ENCODE results near the gene TMEM108. TPM values are rescaled to one million over a fixed set of nuclear protein-coding genes. Genes with fewer than 3 reads are reported as not detected.

The TMEM108 gene
- polyA plus RNA-seq, 1 donor (not counting 4 experiments of a cell fraction or from before 2014, with no cell fraction given): not detected

DNA sequence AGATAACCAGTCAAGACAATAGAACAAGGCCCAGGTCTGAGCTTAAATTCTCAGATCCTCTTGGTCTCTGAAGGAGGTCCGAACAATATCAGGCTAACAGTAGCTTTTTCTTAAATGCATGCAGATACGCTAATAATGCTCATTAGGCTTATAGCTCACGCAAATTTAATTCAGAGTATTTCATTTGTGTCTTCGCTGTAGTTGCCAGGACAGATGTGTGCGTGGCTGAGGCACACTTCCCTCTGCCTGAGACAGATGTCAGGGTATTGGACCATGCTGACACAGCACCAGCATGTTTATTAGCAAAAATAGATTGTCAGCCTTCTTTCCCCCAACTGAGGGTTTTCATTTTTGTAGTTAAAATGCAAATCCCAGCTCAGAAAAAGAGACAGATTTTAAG, 258.8 kb downstream of the TMEM108 start:
- Histone ChIP-seq H3K36me3 (ENCODE audit: control insufficient read depth in 2 of 2, extremely low read depth in 1 of 2, insufficient read depth in 2 of 2, low read length in 2 of 2) (no peaks in the 10 kb centered on the region), H3K79me2 (ENCODE audit: control insufficient read depth, insufficient read depth, low read length) (no peaks in the 10 kb centered on the region), H3K9me3 (ENCODE audit: control insufficient read depth, low read depth, low read length) (no peaks in the 10 kb centered on the region), H2AFZ (ENCODE audit: control insufficient read depth, low read length) (no peak overlapping the region), H4K20me1 (ENCODE audit: control insufficient read depth, extremely low read depth, insufficient read depth, low read length) (no peaks in the 10 kb centered on the region), H3K4me1 (ENCODE audit: control insufficient read depth, extremely low read depth, insufficient read depth, low read length) (peaks cover 8% of the 10 kb centered on the region), H3K9ac (ENCODE audit: control insufficient read depth, extremely low read depth, insufficient read depth, low read length) (no peak overlapping the region), H3K27ac (ENCODE audit: control insufficient read depth, insufficient read depth, low read length) (no peak overlapping the region), H3K4me2 (ENCODE audit: control insufficient read depth, extremely low read depth, insufficient read depth, low read depth, low read length) (no peak overlapping the region), H3K4me3 (ENCODE audit: control insufficient read depth in 2 of 3, extremely low read depth in 1 of 3, insufficient read depth in 2 of 3, low read depth in 1 of 3, low read length in 3 of 3) (no peak overlapping the region), H3K27me3 (ENCODE audit: control insufficient read depth, extremely low read depth, insufficient read depth, low read length) (no peaks in the 10 kb centered on the region), H3K9me1 (ENCODE audit: control insufficient read depth, extremely low read depth, insufficient read depth, low read length) (no peaks in the 10 kb centered on the region)
- DNase-seq (ENCODE audit: low read depth, low spot score) (no peak), FAIRE-seq (no peak)
- dilution Hi-C loops (cut with MboI; ENCODE audit: extremely low pct_ligation_motif_present, low sequenced_read_pairs): no loop called here
- TF ChIP-seq CTCF (optimal IDR thresholded peaks at IDR 0.05 in 1 of 3, IDR thresholded peaks at IDR 0.05 in 1 of 3, conservative IDR thresholded peaks at IDR 0.05 in 1 of 3; ENCODE audit: extremely low read depth in 1 of 3, insufficient read depth in 2 of 3, low read length in 3 of 3): no peak
- TF ChIP-seq EZH2 (IDR thresholded peaks at IDR 0.05; ENCODE audit: low read length): no peak

GRCh38 chr3:133300102-133300501, 261.9 kb downstream of the TMEM108 start:
- no peak overlapping the region for H3K27ac ChIP-seq (ENCODE audit: control insufficient read depth, insufficient read depth, low read length)
- no peaks in the 10 kb centered on the region for H3K9me1 ChIP-seq (ENCODE audit: control insufficient read depth, extremely low read depth, insufficient read depth, low read length)
- no peak overlapping the region for H3K9ac ChIP-seq (ENCODE audit: control insufficient read depth, extremely low read depth, insufficient read depth, low read length)
- H2AFZ ChIP-seq (ENCODE audit: control insufficient read depth, low read length): no peak overlapping the region
- no peaks in the 10 kb centered on the region for H4K20me1 ChIP-seq (ENCODE audit: control insufficient read depth, extremely low read depth, insufficient read depth, low read length)
- no peaks in the 10 kb centered on the region for H3K27me3 ChIP-seq (ENCODE audit: control insufficient read depth, extremely low read depth, insufficient read depth, low read length)
- H3K4me3 ChIP-seq (ENCODE audit: control insufficient read depth in 2 of 3, extremely low read depth in 1 of 3, insufficient read depth in 2 of 3, low read depth in 1 of 3, low read length in 3 of 3): no peak overlapping the region
- H3K79me2 ChIP-seq (ENCODE audit: control insufficient read depth, insufficient read depth, low read length): no peaks in the 10 kb centered on the region
- TF ChIP-seq CTCF (optimal IDR thresholded peaks at IDR 0.05 in 1 of 3, IDR thresholded peaks at IDR 0.05 in 1 of 3, conservative IDR thresholded peaks at IDR 0.05 in 1 of 3; ENCODE audit: extremely low read depth in 1 of 3, insufficient read depth in 2 of 3, low read length in 3 of 3) (no peak), EZH2 (IDR thresholded peaks at IDR 0.05; ENCODE audit: low read length) (no peak)
- no peak for DNase-seq (ENCODE audit: low read depth, low spot score)
- no peak for FAIRE-seq
- dilution Hi-C loops (cut with MboI; ENCODE audit: extremely low pct_ligation_motif_present, low sequenced_read_pairs): no loop called here
- H3K4me2 ChIP-seq (ENCODE audit: control insufficient read depth, extremely low read depth, insufficient read depth, low read depth, low read length): no peak overlapping the region
- no peaks in the 10 kb centered on the region for H3K36me3 ChIP-seq (ENCODE audit: control insufficient read depth in 2 of 2, extremely low read depth in 1 of 2, insufficient read depth in 2 of 2, low read length in 2 of 2)
- H3K4me1 ChIP-seq (ENCODE audit: control insufficient read depth, extremely low read depth, insufficient read depth, low read length): peaks cover 7% of the 10 kb centered on the region
- no peaks in the 10 kb centered on the region for H3K9me3 ChIP-seq (ENCODE audit: control insufficient read depth, low read depth, low read length)

All from keratinocyte (primary cell).